HG03432 (cell line): ENCODE measurements around the gene RHBG.

Experiments used
- ATAC-seq: cut with Tn5 transposase; IDR thresholded peaks from one replicate; pipeline ENCODE4 v1.9.1; 2021; ENCODE audit warnings: mild to moderate bottlenecking, moderate library complexity; ENCODE audit not compliant: unreplicated experiment

RHBG gene

DNA sequence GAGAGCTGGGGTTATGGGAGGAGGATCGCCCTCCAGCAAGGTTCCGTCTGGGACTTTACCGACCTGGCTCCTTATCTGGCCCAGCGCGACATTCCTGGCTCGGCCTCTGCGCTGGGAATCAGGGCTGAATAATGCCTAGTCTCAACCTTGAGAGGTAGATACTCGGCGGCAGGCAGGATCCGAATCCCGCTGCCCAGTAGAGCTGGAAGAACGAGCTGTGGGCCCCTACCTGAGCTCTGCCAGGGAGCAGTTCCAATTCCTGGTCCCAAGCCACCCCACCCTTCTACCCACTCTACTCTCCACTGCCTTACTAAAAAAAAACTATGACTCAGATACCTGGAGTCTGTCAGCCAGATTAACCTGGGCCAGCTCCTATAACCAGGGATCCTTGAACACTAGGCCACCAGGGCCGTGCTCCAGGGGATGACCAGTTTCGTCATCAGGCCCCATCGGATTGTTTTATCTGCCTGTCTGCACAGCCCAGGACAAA lies 53.6 kb downstream of the RHBG start:
- ATAC-seq: no peak

DNA sequence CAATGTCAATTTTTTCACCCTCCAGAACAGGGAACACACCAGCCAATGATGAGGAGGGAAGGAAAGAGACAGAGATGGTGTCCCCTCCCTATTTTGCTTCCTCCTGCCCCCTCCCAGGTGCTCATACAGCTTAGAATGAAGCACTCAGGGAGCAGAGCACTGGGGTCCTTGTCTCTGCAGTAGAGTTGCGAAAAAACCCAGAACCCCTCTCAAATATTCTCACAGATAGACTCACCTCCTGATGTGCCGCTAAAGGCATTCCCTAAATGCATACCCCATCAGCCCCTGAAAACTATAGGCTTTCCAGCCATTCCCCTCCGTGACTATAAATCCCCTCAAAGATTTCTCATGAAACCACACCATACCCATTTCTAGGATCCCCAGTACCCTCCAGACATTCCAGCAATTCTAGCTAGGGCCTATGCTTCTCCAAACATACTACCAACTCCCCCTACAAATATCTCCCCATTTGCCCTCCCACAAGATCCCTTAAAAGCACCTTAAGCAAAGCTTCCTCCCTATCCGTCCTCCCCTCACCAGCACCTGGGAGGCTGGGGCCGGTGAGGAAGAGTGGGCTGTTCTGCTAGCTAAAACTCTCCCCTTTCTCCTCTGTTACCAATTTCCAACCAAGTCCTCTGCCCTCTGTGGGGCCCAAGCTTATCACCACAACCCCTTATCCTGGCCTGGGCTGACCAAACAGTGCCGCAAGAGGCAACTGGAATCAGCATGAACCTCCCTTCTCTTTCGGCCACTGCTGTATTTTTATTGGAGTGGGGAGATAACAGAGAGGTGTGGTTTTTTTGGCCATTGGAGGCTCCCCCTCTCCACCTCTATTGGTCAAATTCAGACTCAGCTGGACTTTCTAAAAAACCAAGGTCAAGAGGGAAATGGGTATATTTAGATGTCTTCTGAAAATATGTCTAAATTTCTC lies 54.7 kb downstream of the RHBG start:
- ATAC-seq: no peak

DNA sequence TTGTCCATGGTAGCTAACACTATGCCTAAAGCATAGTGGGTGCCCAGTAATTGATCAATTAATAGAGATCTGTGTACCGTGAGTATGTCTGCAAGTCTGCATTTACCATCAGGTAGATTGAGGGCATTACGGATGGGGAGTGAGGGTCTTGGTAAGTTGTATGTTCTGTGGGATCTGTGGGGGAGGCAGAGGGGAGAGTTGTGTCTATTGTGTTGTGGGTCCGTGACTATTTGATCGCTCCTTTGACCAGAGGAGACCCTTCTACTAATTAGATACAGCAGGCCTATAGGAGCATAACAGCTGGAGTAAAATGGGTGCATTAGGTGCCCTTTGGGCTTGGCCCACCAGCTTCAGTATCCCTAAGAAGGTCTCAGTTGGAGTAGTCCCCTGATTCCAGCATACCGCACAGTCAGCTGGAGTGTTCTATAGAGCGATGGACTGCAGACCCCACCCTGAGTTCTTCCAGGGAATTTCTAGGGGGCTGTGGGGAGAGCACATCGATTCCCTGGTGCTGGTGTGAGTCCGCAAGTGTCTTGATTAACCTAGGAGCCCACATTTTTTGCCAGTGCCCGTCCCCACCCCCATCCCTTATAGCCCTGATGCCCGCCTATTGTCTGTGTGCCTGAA lies 55.9 kb downstream of the RHBG start:
- no peak for ATAC-seq

DNA sequence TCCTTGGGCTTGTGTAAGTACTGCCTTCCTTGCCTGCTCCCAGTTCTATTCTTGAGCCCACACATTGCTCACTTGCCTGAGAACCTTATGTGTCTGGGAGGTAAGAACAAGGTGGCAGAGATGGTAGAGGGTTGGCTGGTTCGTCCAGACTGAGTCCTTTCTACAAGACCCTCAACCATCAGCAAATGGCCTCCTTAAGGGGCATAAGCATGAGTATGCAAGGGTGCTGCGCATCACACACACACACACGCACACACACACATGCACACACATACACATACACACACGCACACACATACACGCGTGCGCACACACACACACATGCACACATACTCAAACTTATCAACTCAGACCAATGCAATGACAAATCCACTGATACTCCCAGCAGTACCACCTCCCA lies 56.9 kb downstream of the RHBG start:
- no peak for ATAC-seq

DNA sequence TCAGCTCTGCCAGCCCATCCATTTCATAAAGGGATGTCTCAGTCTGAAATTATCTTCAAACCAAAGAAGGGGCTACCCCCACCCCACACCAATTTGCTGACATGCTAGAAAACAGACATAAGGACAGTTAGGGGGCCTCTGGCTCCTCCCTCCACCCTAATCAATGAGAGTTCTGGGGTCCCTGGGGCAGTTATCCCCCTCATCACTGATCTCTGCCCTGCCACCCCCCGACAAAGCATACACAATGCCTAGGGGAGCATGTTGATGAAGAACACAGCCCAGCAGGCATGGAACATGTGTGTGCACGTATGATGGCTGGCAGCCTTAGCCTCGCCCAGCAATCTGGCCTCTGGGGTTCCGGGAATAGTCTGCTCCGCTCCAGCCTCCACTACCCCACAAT lies 58.9 kb downstream of the RHBG start:
- ATAC-seq: no peak

DNA sequence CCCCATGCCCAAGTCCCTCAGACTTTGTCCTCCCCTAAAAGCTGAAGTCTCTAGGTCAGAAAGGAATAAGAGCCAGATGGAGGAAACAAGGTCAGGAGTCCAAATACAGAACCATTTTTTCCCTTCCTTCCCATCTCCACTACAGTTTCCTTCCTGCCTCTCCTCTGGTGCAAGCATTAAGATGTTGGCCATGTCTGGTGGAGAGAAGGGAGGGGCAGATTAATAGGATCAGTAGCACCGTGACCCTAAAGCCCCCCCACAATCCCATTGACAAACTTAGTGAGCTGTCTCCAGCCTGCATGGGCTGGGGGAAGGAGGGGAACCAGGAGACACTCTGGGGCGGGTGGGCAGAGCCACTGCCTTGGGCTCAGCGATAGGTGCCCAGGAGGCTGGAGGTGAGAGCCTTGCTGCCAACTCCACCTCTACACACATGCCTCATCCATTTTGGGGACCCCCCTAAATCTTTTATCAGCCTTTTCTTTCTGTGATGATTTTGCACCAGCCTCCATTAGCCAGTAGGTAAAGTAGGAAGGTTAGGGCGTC lies 59.8 kb downstream of the RHBG start:
- no peak for ATAC-seq

DNA sequence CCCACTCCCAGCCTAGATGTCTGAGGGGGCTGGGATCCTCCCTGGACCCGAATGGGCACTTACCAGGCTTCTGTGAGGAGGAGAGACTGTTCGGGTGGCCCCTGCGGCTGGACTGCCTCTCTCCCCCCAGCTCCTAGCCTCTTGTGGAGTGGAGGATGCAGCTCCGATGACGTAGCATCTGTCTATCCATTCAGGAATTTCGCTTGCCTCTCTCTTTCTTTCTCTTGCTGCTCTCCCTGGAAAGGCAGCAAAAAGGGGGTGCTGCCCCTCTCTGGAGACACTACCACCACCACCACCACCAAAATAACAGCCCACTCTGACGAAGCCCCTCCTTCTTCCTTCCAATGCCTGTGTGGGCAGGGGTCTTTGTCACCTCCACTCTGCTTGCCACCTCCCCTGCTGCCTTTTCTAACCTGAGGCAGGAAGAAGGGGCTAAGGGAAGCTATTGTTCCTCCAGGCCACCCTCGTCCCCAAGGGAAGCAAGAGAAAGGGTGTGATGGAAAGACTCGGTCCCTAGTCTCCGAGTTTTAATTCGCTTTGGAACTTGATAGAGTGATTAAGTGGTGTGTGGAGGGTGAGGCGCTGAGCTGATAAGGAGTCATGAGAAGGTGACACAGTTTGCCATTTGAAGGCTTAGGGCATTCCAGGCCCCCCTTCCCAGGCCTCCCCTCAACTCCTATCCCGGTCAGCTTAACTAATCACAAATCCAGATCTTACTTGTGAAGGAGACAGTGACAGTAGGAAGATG lies 60.5 kb downstream of the RHBG start:
- no peak for ATAC-seq

DNA sequence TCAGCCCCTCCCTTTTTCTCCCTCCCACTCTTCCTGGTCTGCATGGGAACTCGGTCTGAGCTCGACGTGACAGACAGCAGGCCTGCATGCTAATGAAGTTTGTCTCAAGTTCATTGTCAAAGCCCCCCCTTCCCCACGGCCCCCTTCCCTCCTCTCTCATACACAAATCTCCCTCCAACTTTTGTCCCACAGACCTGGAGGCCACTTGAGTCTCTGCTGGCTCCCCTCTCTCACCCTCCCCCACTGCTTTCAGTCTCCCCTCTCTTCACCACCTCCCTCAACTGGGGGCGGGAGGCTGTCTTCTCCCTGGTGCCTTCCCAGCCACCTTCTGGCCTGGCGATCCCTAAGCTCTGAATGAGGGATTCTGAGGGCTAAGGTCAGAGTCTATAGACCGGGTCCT lies 61.3 kb downstream of the RHBG start:
- no peak for ATAC-seq

DNA sequence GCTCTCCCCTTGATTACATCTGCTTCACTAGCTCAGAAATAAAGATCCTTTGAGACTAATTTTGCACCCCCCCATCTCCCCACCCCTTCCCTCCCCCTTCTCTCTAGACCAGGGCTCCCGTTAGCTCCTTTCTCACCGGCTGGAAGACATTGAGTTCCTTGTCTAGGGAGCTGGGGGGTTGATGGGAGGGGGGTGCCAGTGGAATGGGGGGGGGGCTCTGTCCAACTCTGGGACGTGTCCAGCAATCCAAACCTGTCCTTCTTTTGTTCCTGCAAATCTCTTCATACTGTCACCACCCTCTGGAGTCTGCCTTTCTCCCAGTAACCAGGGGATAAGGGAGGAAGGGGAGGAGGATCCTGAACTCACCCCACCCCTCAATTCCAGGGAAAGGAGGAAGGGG lies 61.9 kb downstream of the RHBG start:
- no peak for ATAC-seq

DNA sequence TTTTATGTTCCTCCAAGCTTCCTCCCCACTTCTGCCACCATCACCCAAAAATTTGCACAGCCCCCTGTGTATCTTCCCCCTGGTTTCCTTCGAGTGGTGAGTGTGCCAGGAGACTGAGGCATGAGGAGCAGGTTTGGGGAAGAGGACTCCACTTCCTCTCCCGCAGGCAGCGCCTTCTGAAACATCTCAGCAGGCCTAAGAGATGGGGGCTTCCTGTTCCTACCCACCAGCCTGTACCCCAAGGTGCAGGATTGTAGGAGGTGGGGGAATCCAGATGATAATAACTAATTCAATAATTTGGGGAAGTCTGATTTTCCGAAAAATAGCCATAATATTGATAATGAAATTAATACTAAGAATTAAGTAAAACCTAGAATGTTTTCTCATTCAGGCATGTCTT lies 62.4 kb downstream of the RHBG start:
- ATAC-seq: no peak

DNA sequence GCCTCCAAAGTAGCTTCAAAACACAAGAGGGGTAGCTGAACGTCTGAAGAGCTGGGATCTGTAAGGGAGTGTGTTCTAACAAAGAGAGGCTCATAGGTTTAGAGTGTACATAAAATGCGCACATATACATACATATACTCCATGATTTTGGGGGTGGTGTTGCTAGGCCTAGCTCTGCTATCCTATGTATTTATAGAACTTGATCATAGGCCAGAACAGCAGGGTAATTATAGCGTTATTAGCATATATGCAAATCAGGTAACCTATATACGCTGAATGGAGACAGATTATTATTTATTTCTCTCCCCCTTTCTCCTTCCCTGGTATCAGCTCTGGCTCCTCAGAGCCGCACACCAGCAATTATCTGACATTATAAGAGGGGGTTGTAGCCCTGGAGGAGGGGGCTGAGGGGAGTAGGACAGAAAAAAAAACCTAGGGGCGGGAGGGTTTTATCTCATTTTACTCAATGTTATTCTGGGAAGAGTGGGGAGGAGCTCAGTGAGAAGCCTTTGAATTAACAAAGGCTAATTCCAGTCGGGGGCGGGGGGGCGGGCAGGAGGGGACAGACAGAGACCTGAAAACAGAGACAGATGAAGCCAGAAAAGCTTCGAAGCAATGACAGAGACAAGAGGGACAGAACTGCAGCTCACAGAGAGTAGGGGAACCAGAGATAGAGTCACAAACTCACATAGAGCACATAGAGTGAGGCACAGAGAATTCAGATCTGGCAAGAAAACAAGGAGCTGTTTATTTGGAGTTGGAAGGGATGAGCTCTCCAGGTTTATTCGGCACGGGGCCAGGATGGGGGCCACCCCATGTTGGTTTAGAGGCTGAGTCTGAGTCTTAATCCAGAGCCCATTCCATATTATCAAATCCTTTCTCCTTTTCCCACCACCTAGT lies 63.0 kb downstream of the RHBG start:
- ATAC-seq: no peak

DNA sequence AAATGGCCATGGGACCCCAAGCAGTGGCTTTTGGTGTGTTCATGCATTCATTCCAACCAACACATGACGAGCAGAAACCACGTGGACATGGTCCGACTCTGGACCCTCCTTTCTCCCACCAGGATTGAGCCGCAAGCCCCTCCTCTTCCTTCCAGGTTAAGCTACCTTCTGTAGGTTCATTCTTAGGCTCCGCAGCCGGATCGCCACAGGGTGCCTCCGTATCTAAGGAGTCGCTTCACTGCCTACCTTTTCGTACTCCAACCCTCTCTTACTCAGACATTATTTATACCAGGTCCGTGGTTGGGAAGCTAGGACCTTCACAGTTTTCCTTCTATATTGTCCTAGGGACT lies 63.6 kb downstream of the RHBG start:
- no peak for ATAC-seq

DNA sequence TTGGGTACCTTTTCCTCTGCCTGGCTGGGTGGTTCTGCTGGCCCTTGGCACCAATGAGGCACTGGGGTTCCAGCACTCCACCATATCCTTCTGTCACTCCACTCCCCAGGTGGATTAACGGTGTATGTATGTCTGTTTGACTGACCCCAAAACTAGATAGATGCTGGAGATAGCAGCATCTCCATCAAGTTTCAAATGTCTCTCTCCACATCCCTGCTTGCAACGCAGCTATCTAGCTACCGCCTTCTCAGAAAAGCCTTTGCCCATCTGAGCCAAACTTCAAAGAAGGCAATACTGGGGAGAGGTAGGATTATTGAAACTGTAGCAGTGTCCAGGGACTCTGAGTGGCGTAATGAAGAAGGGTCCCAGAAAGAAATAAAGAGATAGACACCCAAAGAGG lies 64.0 kb downstream of the RHBG start:
- ATAC-seq: no peak

DNA sequence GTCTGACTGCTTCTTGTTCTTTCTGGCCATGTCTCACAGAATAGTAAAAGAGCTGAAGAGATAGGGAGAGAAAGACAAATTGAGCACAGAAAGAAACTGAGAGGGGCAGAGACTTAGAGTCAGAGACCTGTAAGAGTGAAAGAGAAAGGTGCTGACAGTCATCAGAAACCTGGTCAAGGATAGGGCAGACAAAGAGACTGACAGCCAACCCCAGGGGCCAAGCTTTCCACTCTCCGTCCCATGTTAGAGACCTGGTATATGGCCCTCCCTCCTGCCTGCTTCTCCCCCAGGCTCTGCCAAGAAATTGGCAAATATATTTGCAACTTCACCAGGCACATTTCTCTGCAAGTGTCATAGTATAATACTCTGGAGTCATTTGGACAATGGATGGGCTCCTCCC lies 64.6 kb downstream of the RHBG start:
- no peak for ATAC-seq
